GM19328 (cell line): Measurements from ENCODE around the gene APELA.
"Not testable (repeated sequence)": the region's sequence is repeated elsewhere in the genome, so short reads cannot be mapped to it uniquely, and the experiment has no call there.

ENCODE experiments used
- ATAC-seq: cut with Tn5 transposase; IDR thresholded peaks from one replicate; pipeline ENCODE4 v1.9.1; 2021; ENCODE audit warnings: mild to moderate bottlenecking, moderate library complexity; ENCODE audit not compliant: unreplicated experiment

APELA gene, protein sequence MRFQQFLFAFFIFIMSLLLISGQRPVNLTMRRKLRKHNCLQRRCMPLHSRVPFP

DNA sequence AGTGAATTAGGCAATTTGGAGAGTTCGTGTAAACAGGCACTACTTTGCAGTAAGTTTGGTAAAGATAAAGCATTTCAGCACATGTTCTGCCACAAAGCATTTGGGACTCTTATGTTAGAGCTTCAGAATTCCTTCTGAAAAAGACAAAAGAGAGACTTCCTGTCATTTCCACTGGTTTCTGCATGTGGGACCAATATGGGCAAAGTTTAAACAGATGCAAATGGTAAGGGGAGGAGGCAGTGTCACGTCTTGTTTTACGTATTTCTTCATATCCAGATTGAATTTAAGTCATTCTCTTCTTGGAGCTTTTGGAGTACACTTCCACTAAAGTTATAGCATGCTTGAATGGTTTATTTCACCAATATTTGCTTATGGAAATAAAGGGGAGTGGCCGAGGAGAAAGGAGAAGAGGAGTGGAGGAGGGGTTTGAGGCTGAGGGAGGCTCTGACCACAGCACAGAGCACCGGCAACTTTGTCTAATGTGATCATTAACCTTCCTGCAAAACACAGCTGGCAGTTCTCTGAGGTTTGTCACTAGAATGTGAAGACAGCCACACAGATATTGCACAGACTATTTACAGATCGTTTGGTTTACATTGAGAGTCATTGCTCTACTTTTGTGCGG lies at the start of gene APELA:
TSS of gene APELA (plus strand) at position 479 of the 625 bp plus-strand sequence. CDS start 154 bp downstream, outside the sequence.
- ATAC-seq = peak; percentile 99

DNA sequence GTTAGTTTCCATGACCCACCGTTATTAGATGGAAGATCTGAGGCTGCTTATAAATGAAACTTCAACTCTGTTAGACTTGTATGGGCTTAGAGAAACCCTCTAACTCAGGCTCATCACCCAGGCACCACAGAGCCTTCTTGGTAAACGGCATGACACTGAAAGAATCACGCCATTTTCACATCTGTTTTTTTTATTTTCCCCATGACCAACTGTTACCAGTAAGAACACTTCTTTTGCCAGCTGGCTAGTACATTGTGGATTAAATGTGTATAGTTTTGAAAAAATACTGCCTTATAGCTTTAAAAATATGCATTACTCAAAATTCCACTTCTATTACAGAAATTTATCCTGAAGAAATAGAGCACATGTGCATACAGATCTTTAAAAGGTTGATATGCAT lies 48.0 kb upstream of the APELA start:
- ATAC-seq = no peak

DNA sequence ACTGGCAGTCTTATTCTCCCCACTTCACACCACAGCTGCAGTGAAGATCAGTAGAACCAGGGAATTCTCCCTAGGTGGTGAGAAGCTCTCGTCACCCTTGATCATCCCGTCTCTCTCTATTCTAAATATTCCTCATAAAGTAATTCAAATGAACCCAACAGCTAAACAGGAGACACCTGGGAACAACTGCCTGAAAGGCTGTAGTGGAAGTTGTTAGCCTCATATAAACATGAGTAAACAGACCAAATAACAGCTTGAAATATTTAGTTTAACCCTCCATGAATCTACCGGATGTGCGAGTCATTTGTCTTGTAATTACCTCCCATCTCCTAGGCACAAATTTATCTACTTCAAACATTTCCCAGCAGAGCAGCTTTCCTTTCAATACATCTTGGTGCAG lies 30.4 kb upstream of the APELA start:
- ATAC-seq = no peak

DNA sequence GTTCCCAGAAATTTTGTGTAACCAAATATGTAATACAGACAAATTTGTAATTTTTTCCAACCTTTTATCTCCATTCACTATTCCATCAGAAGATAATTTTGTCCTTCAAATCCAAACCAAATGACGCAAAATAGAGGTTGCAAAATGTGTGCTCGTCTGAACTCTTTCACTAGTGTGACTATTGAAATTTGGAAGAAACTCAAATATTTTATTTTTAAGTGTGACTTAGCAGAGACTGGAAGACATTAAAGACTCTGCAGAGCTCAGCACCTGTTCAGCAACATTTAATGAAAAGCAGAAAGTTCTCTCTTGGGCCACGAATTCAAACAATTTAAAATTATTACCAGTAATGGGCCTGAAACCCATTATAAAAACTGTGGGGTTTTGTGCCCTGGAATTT lies 30.0 kb upstream of the APELA start:
- no peak for ATAC-seq

DNA sequence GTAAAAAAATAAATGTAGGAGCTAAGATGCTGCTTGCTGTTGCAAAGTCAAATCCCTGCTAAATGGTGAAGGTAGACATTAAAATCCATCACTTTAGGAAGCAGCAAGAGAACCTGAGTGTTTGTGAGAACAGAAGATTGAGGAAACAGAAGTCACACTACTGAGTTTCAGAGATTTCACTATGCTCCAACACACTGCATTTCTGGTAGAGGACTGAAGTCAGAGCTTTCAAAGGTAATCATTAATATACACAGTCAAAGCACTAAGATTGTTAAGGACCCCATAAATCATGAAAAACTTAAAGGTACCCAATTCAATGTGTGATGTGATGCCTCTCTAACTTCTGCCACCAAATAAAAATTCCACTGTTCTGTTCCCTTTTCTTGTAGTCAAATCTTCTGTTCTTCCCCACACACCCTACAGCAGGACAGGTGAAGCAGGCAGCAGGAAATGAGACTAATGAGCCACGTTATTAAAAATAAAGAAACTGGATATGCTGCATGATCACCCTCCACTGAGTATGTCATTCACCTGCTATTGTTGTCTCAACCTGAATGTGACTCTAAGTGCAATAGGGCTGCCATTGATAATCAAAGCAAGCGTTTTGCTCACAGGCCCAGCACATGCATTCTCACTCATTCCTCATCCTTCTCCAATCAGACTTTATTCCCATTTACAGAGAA lies 28.9 kb upstream of the APELA start:
- no peak for ATAC-seq

DNA sequence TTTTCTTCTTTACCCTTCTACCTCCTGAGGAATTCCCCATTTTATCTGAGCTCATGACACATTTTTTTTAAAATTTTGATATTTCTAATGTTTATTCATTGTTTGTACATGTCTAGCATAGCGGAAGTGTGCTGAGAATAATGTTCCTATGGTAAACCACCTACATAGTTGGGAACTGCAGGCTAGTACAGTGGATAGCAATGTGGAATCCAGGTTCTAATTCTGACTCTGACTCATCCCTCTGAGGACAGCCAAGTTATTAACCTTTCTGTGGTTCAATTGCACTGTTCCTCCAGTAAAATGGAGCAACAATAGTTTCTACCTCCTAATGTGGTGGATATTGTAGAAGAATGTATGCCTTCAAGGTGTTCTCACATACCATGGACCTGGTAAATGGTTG lies 20.6 kb upstream of the APELA start:
- ATAC-seq = no peak

DNA sequence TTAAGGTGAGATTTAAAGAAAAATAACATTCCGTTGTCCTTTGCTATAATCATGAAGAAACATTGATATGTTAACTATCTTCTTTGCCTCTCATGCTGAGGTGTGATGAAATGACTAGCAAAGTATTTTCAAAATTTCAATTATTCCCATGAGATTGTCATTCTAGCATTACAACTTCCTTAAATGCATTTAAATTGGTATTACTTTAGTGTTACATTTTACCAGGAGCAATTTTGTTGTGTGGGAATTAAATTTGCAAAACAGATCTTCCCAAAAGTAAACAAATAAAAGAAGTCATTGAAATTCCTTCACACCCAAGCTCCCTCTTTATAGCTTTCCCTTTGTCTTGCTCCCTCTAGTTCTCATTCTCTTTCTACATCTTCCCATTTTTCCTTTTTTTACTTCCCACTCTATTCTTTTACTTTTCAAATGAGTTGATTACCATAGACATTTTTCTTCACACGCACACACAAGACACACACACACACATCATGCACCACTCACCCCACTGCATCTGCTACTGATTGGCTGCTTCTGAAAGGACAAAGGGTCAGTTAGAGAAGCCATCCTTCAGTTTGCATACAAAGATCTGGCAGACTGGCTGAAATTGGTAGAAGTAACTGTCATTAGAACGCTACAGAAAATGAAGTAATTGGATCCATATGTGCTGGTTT lies 10.0 kb upstream of the APELA start:
- ATAC-seq = no peak

DNA sequence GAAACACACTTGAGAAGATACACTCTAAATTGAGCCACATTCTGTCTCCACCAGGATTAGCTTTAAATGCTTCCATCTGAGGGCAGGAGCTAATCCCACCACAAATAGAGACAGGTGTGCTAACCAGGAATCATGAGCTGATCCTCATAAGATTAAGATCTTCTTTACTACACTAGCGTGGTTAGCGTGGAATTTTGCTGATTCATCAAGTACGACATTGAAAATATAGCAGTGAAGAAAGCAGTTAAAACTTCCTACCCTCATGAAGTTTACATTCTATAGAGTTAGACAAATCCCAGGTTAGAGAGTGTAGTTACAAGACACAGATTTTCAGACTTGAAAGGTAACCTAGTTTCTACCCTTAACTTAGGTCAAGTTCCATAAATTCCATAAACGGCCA lies 5.3 kb upstream of the APELA start:
- ATAC-seq = no peak

DNA sequence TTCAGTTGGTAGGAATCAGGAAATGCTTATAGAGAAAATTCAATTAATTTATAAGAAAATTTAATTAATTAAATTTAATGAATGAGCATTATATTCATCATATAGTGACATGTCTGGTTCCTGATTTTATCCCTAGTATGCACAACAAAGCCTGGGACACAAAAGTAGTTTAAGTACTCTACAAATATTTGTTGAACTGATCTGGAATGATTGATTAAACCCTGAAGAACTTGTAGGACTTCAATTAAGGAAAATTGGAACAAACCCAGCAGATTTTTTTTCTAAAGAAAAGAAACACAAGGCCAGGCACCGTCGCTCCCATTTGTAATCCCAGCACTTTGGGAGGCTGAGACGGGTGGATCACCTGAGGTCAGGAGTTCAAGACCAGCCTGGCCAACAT lies 4.5 kb upstream of the APELA start:
- ATAC-seq = no peak

DNA sequence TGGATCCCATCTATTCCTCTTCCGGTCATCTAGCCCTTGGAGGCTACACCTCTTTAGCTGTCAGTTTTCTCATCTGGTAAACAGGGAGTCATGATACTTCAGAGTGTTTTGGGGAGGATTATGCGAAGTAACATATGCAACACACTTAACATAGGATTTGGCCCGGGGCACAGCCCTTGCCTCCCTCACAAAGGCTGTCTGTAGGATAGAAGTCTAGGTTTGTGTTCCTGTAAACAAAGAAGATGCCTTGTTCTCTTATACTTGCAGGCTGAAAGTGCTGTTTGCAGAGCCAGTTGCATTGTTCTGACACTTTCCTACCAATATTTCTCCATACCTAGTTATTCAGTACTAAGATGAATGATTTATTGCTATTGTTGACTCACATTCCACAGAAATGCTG lies 2.2 kb upstream of the APELA start:
- ATAC-seq = no peak

DNA sequence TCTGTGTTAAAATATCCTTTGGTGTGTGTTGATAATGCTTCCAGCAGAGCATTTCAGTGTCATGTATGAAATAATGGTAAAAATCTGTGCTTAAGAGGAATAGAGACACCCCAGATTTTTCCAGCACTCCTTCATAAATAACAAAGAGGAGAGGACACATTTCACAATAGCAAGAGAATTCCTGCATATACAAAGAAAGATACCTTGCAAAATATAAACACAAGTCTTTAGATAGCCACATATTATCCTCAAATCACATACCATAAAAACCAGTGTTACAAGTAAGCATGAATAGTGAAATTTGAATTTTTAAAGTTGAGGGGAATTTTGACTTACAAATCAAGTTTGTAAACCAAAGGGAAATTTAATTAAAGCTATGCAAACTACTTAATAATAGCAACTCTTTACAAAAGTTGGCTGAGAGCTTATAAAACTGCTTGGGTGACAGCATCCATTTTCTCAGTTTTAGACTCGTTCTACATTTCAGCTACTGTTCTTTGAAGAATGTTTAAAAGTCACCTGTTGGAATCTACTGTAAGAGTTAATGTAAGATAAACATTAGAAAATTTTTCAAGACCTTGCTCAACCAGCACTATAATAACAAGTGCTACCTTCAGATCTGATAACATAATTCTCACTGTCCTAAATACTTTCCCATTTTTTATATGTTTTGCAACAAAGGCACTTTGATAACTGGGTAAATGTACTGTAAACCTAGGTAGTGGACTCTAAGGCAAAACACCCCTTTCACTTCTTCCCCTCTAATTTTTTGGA lies 3.7 kb downstream of the APELA start:
- ATAC-seq = no peak

DNA sequence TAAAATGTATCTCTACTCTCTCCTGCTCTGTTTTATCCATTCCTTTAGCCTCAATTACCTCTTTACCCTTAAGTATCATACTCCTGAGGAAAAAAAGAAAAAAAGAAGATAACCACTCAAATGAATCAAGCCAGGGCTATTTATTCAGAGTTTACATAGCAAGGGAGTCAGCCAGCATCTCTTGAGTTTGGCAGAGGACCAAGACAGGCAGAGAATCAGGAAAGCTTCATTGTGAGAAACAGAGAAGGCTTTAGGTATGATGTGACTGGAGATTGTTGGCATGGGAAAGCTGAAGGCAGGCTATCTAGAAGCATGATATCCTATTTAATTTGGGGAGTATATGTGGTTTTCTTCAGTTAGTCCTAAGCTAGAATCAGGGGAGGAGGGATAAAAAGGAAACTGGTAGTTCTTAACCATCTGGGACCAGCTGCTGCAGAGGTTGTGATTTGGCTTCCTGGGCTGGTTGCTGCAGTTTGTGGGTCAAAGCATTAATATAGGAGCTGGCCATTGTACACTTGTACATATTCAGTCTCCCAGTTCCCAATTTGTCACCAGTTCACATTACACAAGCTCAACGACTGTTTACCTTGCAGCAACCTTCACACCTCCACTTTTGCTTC lies 11.2 kb downstream of the APELA start:
- no peak for ATAC-seq

DNA sequence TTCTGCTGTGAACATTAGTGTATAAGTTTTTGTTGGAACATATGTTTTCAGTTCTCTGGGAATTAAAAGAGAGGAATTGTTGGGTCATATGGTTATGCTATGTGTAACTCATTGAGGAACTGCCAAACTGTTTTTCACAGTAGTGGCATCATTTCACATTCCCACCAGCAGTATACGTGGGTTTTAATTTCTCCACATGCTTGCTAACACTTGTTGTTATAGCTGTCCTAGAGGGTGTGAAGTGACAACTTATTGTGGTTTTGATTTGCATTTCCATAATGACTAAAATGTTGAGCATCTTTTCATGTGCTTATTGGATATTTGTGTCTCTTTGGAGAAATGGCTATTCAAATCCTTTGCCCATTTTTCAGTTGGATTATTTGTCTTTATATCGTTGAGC lies 13.7 kb downstream of the APELA start:
- no peak for ATAC-seq

DNA sequence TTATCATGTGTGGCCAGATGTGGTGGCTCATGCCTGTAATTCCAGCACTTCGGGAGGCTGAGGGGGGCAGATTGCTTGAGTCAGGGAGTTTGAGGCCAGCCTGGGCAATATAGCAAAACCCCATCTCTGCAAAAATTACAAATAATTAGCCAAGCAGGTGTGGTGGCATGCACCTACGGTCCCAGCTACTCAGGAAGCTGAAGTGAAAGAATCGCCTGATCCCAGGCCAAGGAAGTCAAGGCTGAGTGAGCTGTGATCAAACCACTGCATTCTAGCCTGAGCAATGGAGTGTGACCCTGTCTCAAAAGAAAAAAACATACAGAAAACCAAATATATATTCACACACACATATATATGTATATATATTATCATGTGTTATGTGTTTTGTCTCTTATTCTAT lies 15.0 kb downstream of the APELA start:
- peak; percentile 68 for ATAC-seq

DNA sequence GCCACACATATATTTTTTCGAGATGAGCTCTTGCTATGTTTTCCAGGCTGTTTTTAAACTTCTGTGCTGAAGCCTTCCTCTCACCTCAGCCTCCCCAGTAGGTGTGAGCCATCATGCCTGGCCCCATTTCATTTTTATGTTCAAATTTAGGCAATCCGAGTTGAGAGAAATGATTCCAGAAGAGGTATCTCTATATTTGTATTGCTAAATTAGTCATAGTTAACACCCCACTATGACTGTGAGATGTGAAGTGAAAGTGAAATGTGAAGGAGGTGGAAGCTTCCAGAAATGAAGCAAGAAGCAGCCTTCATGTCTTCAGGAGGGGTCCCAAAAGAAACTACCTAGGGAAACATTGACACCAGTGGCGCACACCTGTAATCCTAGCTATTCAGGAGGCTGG lies 17.7 kb downstream of the APELA start:
- ATAC-seq = peak; percentile 56

DNA sequence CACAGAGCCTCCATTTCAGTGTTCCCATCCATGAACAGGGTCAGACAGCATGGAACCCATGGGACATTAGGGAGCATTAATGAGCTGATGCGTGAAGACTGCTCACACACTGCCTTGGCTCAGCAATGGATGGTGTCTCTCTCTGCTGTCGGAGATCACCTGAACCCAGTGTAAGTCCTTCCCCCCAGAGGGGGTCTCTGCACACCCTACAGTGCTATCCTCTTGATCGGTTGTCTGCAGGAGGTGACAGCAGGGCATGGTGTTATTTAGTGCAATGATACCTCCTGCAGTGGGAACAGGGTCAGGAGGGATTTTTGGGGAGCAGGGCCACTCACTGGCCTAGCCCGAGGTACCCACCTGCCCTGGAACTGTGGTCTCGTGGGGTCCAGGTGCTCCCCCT lies 25.6 kb downstream of the APELA start:
- no peak for ATAC-seq

DNA sequence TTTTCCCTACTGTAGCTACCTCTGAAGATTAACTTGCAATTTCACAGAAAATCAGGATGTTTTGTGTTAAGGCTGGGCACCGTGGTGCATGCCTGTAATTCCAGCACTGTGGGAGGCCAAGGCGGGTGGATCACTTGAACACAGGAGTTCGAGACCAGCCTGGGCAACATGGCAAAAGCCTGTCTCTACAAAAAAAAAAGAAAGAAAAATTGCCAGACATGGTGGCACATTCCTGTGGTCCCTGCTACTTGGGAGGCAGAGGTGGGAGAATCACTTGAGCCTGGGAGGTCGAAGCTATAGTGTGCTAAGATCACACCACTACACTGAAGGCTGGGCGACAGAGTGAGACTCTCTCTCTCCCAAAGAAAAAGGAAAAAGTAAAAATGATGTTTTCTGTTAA lies 27.4 kb downstream of the APELA start:
- ATAC-seq = no peak

DNA sequence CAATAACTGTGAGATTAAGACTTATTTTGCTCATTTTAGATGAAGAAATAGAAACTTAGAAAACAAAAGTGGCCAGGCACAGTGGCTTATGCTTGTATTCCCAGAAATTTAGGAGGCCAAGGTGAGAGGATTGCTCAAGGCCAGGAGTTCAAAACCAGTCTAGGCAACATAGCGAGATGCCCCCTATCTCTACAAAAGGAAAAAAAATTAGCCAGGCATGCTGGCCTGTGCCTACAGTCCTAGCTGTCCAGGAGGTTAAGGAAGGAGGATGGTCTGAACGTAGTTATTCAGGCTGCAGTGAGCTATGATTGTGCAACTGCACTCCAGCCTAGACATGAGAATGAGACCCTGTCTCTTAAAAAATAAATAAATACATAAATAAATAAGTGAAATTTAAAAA lies 28.0 kb downstream of the APELA start:
- no peak for ATAC-seq

DNA sequence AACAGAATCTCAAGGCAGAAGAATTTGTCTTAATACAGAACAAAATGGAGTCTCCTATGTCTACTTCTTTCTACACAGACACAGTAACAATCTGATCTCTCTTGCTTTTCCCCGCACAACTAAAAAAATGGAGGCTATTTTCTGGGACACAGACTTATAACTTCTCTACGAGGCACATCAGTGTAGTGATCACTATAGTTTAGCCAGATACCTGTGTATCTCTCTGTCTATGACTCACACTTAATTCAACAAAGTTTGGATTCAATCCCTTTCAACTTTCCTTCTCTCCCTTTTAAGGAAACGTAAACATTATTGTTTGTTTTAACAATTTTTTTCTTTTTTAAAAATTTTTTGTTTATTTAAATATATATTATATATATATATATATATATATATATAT lies 29.4 kb downstream of the APELA start:
- no peak for ATAC-seq

DNA sequence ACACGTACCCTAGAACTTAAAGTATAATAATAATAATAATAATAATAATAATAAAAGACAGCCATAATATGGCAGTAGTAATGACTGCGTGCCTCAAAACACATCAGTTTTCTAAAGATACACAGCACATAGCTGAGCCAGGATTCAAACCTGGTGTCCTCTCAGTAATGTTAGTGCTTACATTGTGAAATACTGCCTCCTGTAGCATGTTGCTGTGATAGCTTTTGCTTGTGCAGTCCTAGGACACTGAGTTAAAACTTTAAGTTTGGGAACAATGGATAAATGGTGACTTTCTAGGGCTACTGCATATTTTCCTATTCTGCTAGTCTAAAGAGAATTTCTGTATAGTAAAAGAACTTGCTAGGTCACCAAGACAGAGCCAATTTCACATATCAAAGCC lies 36.5 kb downstream of the APELA start:
- not testable (repeated sequence) for ATAC-seq

DNA sequence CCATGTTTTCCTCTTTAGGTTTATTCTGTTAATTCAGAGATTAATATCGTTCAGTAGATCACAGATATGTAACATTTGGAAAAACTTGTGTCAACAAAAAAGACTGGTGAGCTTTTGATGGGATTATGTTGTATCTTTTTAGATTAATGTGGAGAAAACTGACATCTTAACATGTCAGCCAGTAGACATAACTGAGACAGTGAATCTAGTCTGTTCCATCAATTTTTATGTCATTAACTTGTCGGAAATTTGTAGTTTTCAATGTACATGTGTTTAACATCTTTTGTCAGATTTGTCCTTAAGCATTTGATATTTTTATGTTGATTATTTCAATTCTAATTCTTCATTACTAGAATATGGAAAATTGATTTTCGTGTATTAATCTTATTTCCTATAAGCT lies 42.0 kb downstream of the APELA start:
- ATAC-seq = no peak
